ENCODE data around the gene EPB41L4B.
"Not testable (repeated sequence)": the region's sequence is repeated elsewhere in the genome, so short reads cannot be mapped to it uniquely, and the experiment has no call there.

Gene EPB41L4B

GRCh38 chr9:109228093-109228642, 92.7 kb downstream of the EPB41L4B start:
- DNase-seq (ENCODE audit: low spot score): no peak
- TF ChIP-seq CTCF (conservative IDR thresholded peaks at IDR 0.05; ENCODE audit: low read depth): no peak
- no peak overlapping the region for H3K27ac ChIP-seq
- ChIA-PET CTCF (interaction anchor here (0.6 to 0.7 kb wide), 2 partner anchors 386 to 565 kb away, joined by 3 to 4 read pairs; no protein-coding TSS in a partner anchor), POLR2A (ENCODE audit: low non-redundant PET) (no interaction called here)

- no peak overlapping the region for H3K27ac ChIP-seq
- no peak for TF ChIP-seq CTCF (conservative IDR thresholded peaks at IDR 0.05; ENCODE audit: low read depth)
- DNase-seq (ENCODE audit: low spot score): no peak
- CTCF ChIA-PET: interaction anchor here (0.6 kb wide), 1 partner anchor 657 kb away, joined by 3 read pairs; no protein-coding TSS in a partner anchor
- POLR2A ChIA-PET (ENCODE audit: low non-redundant PET): interaction anchor here (0.8 kb wide), 1 partner anchor 11 kb away, joined by 3 read pairs; no protein-coding TSS in a partner anchor
Measured at GRCh38 chr9:109225629-109226028, 95.2 kb downstream of the EPB41L4B start.

GRCh38 chr9:109224751-109225150, 96.1 kb downstream of the EPB41L4B start:
- H3K27ac ChIP-seq: no peak overlapping the region
- no peak for DNase-seq (ENCODE audit: low spot score)
- CTCF ChIA-PET: no interaction called here
- POLR2A ChIA-PET (ENCODE audit: low non-redundant PET): no interaction called here
- no peak for TF ChIP-seq CTCF (conservative IDR thresholded peaks at IDR 0.05; ENCODE audit: low read depth)

GRCh38 chr9:109218242-109218641, 102.6 kb downstream of the EPB41L4B start:
- H3K27ac ChIP-seq; DNase-seq (ENCODE audit: low spot score); POLR2A ChIA-PET (ENCODE audit: low non-redundant PET); CTCF ChIA-PET: not testable (repeated sequence)

GRCh38 chr9:109214414-109214813, 106.4 kb downstream of the EPB41L4B start:
- ChIA-PET POLR2A (ENCODE audit: low non-redundant PET) (interaction anchor here (0.6 kb wide), 1 partner anchor 12 kb away, joined by 3 read pairs; no protein-coding TSS in a partner anchor), CTCF (interaction anchor here (1.0 to 1.9 kb wide), 2 partner anchors 31 to 198 kb away, joined by 3 to 6 read pairs; no protein-coding TSS in a partner anchor)
- no peak for TF ChIP-seq CTCF (conservative IDR thresholded peaks at IDR 0.05; ENCODE audit: low read depth)
- DNase-seq (ENCODE audit: low spot score): no peak
- no peak overlapping the region for H3K27ac ChIP-seq

GRCh38 chr9:109213285-109214121, 107.4 kb downstream of the EPB41L4B start:
- ChIA-PET POLR2A (ENCODE audit: low non-redundant PET) (no interaction called here), CTCF (interaction anchor here (1.0 to 1.9 kb wide), 2 partner anchors 30 to 31 kb away, joined by 4 to 6 read pairs; no protein-coding TSS in a partner anchor)
- no peak for DNase-seq (ENCODE audit: low spot score)
- no peak overlapping the region for H3K27ac ChIP-seq
- TF ChIP-seq CTCF (conservative IDR thresholded peaks at IDR 0.05; ENCODE audit: low read depth): no peak

GRCh38 chr9:109212768-109213167, 108.1 kb downstream of the EPB41L4B start:
- H3K27ac ChIP-seq: no peak overlapping the region
- ChIA-PET CTCF (no interaction called here), POLR2A (ENCODE audit: low non-redundant PET) (no interaction called here)
- no peak for DNase-seq (ENCODE audit: low spot score)
- no peak for TF ChIP-seq CTCF (conservative IDR thresholded peaks at IDR 0.05; ENCODE audit: low read depth)
